ENCODE measurements around the gene CCNF. TPM values are rescaled to one million over a fixed set of nuclear protein-coding genes. Genes with fewer than 3 reads are reported as not detected.
A peak's percentile ranks its signal among the peaks of the same experiment; 100 is the strongest.

Gene CCNF
- total RNA-seq, 2 donors from 2014 or later, result 0.99 to 2.3 TPM

DNA sequence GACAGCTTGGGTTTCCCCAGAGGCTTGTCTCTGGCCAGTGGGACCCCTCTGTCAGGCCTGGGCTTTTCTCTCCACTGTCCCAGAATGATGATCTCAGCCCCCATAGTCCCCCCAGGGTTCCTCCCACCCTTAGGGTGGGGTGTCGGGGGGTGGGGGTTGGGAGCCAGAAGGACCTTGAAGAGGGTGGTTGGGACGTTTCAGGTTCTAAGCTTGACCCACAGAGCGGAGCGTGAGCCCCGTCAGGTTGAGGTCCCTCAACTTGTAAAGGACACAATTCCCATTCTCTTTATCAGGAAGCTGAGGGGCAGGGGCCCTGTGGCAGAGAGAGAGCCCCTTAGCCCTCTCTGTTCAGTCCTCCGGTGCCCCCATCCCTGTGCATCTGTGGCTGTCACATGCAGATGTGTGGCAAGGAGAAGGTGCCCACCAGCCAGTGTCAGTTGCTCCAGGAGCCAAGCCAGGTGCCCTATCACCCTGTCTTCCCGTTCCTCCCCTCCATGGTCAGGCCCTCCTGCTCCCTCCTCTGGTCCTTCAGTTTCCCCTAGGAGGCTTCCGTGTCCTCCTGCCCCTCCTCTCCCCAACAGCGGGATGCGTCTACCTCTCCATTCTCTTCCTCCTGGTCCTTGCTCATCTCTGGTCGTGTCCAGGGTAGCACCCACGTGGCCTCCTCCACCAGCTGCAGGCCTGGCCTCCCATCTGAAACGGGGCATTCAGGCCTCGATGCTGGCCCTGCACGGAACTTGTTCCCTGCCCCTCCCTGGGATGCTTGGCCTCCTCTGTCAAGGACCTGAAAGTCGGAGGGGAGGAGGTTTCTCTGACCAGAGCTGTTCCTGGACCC, 40.4 kb downstream of the CCNF start:
- ATAC-seq, result no peak
- intact Hi-C loops (cut with DNase I), result no loop called here
- TF ChIP-seq, protein P1, sequence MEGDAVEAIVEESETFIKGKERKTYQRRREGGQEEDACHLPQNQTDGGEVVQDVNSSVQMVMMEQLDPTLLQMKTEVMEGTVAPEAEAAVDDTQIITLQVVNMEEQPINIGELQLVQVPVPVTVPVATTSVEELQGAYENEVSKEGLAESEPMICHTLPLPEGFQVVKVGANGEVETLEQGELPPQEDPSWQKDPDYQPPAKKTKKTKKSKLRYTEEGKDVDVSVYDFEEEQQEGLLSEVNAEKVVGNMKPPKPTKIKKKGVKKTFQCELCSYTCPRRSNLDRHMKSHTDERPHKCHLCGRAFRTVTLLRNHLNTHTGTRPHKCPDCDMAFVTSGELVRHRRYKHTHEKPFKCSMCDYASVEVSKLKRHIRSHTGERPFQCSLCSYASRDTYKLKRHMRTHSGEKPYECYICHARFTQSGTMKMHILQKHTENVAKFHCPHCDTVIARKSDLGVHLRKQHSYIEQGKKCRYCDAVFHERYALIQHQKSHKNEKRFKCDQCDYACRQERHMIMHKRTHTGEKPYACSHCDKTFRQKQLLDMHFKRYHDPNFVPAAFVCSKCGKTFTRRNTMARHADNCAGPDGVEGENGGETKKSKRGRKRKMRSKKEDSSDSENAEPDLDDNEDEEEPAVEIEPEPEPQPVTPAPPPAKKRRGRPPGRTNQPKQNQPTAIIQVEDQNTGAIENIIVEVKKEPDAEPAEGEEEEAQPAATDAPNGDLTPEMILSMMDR (IDR thresholded peaks at IDR 0.05), result no peak
- no peak for TF ChIP-seq POLR2A (IDR thresholded peaks at IDR 0.05)
- WGBS, 2 donors, result 45 to 64% methylated on average over 13 to 15 of the region's 16 CpGs
- Histone ChIP-seq H3K9me3 (no peaks in the 10 kb centered on the region), H3K4me3 (no peak overlapping the region), H3K36me3 (replicated peaks in 1 of 2; ENCODE audit: insufficient read depth in 1 of 2, low read depth in 2 of 2) (no peaks in the 10 kb centered on the region), H3K27me3 (no peaks in the 10 kb centered on the region), H3K27ac (peak overlapping the region in 1 of 4 donors; percentile 46), H3K4me1 (peaks cover 56% of the 10 kb centered on the region)
- no peak for DNase-seq

DNA sequence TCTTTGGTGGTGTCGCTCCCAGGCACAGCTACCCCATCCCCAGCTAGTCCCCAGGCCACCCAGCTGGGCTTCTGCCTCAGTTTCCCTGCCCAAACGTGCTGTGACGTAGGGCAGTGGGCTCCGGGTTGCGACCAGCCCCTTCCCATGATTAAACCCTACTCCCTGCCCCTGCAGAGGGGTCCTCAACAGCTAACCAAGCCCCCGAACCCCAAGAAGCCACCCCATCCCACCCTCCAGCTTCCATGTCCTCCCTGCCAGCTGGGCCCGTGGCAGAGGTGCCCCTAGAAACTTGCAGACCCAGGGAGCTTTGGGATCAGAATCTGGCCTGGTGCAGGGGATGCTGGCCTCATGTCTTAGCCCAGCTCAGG, 41.0 kb downstream of the CCNF start:
- no peak for DNase-seq
- no peaks in the 10 kb centered on the region for H3K27me3 ChIP-seq
- intact Hi-C loops (cut with DNase I), result no loop called here
- no peaks in the 10 kb centered on the region for H3K9me3 ChIP-seq
- no peaks in the 10 kb centered on the region for H3K36me3 ChIP-seq (replicated peaks in 1 of 2; ENCODE audit: insufficient read depth in 1 of 2, low read depth in 2 of 2)
- 50 to 70% methylated on average over 3 to 7 of the region's 7 CpGs for WGBS, 2 donors
- peaks cover 57% of the 10 kb centered on the region for H3K4me1 ChIP-seq
- no peak for ATAC-seq
- H3K4me3 ChIP-seq, result no peak overlapping the region
- H3K27ac ChIP-seq, result no peak overlapping the region
- no peak for TF ChIP-seq POLR2A (IDR thresholded peaks at IDR 0.05)
- TF ChIP-seq, protein P1 (IDR thresholded peaks at IDR 0.05), result no peak

DNA sequence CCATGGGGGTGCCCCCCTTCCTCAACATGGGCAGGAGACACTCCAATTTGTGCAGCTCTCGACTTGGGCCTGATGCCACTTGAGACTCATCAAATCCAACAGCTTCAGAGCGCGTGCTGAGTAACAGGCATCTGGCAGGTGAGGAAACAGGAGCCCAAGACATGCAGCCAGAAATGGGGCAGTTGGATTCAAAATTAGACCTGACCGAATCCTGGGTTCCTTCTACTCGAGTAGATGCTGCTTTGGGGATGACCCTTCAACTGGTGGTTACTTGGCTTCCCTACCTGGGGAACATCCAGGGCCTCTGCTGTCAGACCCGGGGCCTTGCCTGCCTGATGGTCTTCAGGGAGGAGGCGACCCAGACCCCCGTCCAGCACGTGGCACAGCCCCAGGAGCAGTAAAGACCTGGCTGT, 41.4 kb downstream of the CCNF start:
- Histone ChIP-seq H3K27ac (no peak overlapping the region), H3K4me3 (no peak overlapping the region), H3K27me3 (no peaks in the 10 kb centered on the region), H3K4me1 (peaks cover 60% of the 10 kb centered on the region), H3K36me3 (replicated peaks in 1 of 2; ENCODE audit: insufficient read depth in 1 of 2, low read depth in 2 of 2) (no peaks in the 10 kb centered on the region), H3K9me3 (no peaks in the 10 kb centered on the region)
- ATAC-seq, result no peak
- TF ChIP-seq, protein P1 (IDR thresholded peaks at IDR 0.05), result no peak
- no peak for TF ChIP-seq POLR2A (IDR thresholded peaks at IDR 0.05)
- DNase-seq, result no peak
- intact Hi-C loops (cut with DNase I), result no loop called here
- whole genome bisulfite sequencing, 2 donors, result 55 to 68% methylated on average over 3 to 9 of the region's 9 CpGs

GRCh38 chr16:2471016-2471652, 41.9 kb downstream of the CCNF start, which contains the start of gene NTN3:
TSS of gene NTN3 (plus strand) at chr16:2471297. CDS start at chr16:2471702, 405 bp downstream.
- ATAC-seq, result no peak
- no peak for DNase-seq
- no peaks in the 10 kb centered on the region for H3K27me3 ChIP-seq
- H3K4me3 ChIP-seq, result no peak within 1 kb of the TSS
- intact Hi-C loops (cut with DNase I), result no loop called here
- TF ChIP-seq, protein P1 (IDR thresholded peaks at IDR 0.05), result no peak
- no peak for TF ChIP-seq POLR2A (IDR thresholded peaks at IDR 0.05)
- H3K9me3 ChIP-seq, result no peaks in the 10 kb centered on the region
- H3K27ac ChIP-seq, result no peak within 1 kb of the TSS
- WGBS, 2 donors, result 2% methylated on average over 41 of the region's 59 CpGs; no CpG with 5 or more reads in 1 of the 2 donors
- no peaks in the 10 kb centered on the region for H3K36me3 ChIP-seq (replicated peaks in 1 of 2; ENCODE audit: insufficient read depth in 1 of 2, low read depth in 2 of 2)
- H3K4me1 ChIP-seq, result peaks cover 65% of the 10 kb centered on the region

Measured in body of pancreas (tissue), 4 donors.